ENCODE data around the gene RAB17.
"Not testable (repeated sequence)": the region's sequence is repeated elsewhere in the genome, so short reads cannot be mapped to it uniquely, and the experiment has no call there.

Gene RAB17

DNA sequence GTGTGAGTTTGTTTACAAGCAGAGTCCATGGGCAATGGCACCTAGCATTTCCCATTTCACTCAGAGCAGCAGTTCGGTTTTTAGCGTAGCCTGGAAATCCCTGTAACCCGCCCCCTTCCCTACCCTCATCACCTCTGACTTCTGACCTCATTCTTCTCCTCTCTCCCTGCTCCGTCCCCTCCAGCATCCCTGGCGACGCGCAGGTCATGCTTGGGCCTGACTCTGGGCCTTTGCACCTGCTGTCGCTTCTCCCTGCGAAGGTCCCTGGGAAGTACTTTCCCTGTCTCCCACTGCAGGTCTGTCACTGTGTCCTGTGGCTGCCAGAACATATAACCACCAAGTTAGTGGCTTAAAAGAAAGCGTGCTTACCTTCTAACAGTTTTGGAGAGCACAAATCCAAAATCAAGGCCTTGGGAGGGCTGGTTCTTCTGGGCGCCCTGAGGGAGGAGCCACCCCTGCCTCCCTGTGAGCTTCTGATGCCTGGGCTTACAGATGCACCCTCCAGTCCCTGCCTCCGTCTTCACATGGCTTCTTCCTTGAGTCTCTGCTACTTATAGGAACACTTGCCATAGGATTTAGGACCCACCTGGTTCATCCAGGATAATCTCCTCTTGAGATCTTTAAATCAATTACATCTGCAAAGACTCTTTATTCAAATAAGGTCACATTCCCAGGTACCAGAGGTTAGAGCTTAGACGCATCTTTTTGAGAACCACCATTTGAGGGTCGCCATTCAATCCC, 8.1 kb upstream of the RAB17 start:
- DNase-seq (ENCODE audit: low read depth) = no peak
- no peak overlapping the region for H3K4me3 ChIP-seq (ENCODE audit: low read length)
- TF ChIP-seq, protein P1, sequence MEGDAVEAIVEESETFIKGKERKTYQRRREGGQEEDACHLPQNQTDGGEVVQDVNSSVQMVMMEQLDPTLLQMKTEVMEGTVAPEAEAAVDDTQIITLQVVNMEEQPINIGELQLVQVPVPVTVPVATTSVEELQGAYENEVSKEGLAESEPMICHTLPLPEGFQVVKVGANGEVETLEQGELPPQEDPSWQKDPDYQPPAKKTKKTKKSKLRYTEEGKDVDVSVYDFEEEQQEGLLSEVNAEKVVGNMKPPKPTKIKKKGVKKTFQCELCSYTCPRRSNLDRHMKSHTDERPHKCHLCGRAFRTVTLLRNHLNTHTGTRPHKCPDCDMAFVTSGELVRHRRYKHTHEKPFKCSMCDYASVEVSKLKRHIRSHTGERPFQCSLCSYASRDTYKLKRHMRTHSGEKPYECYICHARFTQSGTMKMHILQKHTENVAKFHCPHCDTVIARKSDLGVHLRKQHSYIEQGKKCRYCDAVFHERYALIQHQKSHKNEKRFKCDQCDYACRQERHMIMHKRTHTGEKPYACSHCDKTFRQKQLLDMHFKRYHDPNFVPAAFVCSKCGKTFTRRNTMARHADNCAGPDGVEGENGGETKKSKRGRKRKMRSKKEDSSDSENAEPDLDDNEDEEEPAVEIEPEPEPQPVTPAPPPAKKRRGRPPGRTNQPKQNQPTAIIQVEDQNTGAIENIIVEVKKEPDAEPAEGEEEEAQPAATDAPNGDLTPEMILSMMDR (IDR thresholded peaks at IDR 0.05; ENCODE audit: insufficient read depth, low read depth, low read length, missing control alignments) = no peak

DNA sequence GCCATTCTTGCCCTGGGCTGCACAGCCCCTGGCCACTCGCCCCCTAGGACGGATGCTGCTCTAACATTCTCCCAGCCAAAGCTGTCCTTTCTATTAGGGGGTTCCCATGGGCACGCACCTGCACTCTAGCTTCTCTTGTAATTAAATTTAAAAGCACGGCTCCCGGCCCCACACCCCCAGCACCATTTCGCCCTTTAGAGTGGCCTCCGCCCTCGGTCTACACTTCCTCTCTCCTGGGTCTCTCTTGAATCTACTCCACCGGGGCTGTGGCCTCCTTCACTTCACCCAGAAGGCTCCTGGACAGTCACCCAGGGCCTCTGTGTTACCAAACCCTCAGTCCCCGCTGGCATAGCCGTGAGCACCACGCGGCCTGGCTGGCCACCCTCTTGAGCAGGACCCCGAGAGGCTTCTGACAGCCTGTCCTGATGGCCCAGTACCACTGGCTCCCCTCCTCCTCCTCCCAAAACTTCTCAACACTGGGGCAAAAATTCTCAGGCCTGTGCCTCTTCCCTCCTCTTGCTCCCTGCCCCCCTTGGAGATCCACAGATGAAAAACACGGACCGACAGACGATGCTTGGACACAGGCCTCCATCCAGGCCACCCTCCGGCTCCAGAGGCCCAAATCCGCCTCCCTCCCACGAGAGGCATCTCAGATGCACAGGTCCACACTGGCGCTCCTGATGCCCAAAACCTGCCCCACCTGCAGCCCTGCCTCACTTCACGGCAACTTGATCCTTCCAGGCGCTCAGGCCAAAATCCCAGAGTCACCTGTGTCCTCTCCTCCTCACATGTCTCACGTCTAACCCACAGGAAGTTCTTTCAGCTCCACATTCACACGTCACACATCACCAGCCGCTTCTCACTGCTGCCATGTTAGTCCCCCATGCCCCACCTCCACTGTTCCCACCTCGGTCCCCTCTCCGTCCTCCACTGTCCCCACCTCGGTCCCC, 6.9 kb upstream of the RAB17 start:
- TF ChIP-seq, protein P1 (IDR thresholded peaks at IDR 0.05; ENCODE audit: insufficient read depth, low read depth, low read length, missing control alignments) = no peak

DNA sequence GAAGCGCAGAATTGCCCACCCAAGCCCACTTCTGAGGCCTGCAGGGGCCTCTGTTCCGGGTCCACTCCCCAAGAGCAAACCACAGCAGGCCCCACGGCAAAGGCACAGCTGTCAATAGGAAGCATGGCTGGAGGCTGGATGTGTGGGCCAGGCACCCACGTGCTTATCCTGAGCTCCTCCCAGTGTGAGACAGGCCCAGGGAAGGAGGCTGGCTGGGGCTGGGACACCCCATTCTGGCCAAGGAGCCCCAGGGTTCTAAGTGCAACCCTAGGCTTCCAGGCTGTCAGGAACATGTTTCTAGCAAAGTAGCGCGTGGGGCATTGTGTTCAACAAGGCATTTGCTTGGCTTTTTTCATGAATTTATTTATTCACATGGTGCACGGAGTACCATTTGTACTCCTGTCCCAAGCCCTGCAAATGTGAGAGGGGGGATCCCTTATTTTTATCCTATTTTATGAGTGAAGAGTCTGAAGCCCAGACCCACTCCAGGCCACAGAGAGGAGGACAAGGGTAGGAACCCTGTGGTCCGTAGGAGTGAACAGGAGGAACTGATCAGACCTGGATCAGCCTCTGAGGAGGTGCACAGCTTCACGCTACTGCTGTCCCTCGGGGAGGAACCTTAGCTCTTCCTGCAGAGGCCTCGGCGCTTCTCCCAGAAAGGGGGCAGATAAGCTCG, 6.1 kb upstream of the RAB17 start:
- DNase-seq (ENCODE audit: low read depth) = no peak
- no peak overlapping the region for H3K4me3 ChIP-seq (ENCODE audit: low read length)
- TF ChIP-seq, protein P1 (IDR thresholded peaks at IDR 0.05; ENCODE audit: insufficient read depth, low read depth, low read length, missing control alignments) = no peak

More for the DNA sequence above, 6.9 kb upstream of the RAB17 start:
- no peak overlapping the region for H3K4me3 ChIP-seq (ENCODE audit: low read length)
- no peak for DNase-seq (ENCODE audit: low read depth)

DNA sequence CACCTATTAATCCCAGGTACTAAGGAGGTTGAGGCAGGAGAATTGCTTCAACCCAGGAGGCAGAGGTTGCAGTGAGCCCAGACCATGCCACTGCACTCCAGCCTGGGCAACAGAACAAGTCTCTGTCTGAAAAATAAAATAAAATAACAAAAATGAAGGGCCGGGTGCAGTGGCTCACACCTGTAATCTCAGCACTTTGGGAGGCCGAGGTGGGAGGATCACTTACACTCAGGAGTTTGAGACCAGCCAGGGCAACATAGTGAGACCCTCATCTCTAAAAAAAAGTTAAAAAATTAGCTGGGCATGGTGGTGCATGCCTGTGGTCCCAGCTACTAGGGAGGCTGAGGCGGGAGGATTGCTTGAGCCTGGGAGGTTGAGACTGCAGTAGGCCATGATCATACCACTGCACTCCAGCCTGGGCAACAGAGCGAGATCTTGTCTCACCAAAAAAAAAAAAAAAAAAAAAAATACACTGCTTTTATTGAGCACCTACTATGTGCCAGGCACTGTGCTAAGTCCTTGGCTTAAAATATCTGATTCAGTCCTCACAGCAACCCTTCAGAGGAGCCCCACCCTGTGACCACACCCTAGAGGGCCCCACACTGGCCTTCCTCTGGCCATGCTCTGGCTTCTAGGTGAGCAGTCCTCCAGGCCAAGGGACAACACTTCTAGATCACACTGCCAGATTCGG, 5.4 kb upstream of the RAB17 start:
- not testable (repeated sequence) for H3K4me3 ChIP-seq (ENCODE audit: low read length)

DNA sequence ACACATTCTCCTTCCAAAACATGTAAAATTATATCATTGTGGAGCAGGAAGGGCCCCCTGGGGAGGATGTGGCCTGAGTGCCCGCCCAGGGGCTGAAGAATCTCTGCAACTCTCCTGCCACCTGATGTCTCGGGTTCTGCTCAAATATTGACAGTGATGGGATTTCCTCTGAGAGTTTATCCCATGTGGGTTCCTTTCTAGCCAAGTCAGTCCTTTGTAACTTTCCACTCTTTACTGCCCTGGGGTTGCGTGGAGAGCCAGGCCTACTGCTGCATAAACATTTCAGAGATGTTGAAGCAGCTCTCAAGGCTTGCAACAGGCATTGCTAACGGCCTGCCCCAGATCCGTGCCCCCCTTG, 4.0 kb upstream of the RAB17 start:
- no peak for DNase-seq (ENCODE audit: low read depth)
- no peak overlapping the region for H3K4me3 ChIP-seq (ENCODE audit: low read length)
- TF ChIP-seq, protein P1 (IDR thresholded peaks at IDR 0.05; ENCODE audit: insufficient read depth, low read depth, low read length, missing control alignments) = no peak

More for the DNA sequence above, 5.4 kb upstream of the RAB17 start:
- DNase-seq (ENCODE audit: low read depth) = not testable (repeated sequence)

DNA sequence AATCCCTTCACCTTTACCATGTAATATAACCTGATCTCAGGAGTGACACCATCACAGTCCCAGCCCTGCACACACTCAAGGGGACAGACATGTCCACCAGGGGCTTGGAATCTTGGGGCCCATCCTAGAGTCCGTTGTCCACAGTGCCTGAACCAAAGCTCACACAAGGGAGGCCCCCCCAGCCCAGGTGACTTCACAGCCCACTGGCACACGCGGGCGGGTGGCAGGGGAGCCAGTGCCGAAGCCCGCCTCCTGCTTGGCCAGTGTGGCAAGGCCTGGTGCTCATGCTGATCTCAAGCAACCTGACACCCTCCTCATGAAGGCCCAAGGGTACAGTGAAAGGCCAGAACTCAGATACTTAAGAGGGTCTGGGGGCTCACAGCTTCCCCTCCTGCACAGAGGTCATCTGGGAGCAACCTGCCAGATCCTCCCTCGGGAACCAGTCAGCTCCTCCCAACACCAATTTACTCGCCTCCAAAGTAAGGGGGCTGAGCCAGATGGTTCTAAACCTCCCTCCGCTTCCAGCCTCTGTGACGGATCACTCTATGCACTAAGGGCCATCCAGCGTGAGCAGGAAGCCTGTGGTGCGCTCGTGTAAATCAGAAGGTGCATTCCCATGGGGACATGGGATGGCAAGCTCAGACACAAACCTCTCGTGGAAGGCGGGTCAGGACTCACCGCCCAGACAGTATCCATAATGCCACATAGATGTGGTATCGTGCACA, 3.2 kb upstream of the RAB17 start:
- TF ChIP-seq, protein P1 (IDR thresholded peaks at IDR 0.05; ENCODE audit: insufficient read depth, low read depth, low read length, missing control alignments) = no peak
- H3K4me3 ChIP-seq (ENCODE audit: low read length) = no peak overlapping the region
- no peak for DNase-seq (ENCODE audit: low read depth)

All from epithelial cell of esophagus (primary cell).